ENCODE measurements around the gene DOCK6. TPM values are rescaled to one million over a fixed set of nuclear protein-coding genes. Genes with fewer than 3 reads are reported as not detected.

DOCK6 gene
- total RNA-seq, 1 experiment from 2014 or later: 57.9 TPM

GRCh38 chr19:11187441-11187840 is 74.9 kb downstream of the DOCK6 start:
- DNase-seq: no peak
- Histone ChIP-seq H4K91ac (ENCODE audit: insufficient read length, low read depth, low read length) (no peak overlapping the region), H3K9me3 (ENCODE audit: control insufficient read depth, low read depth, low read length) (no peaks in the 10 kb centered on the region), H4K20me1 (ENCODE audit: control insufficient read depth, insufficient read depth, insufficient read length) (no peaks in the 10 kb centered on the region), H2BK12ac (ENCODE audit: insufficient read length, low read depth, low read length) (no peak overlapping the region), H3K27me3 (ENCODE audit: insufficient read depth, low read length) (no peaks in the 10 kb centered on the region), H3K14ac (ENCODE audit: insufficient read depth, low read length) (no peak overlapping the region), H3K56ac (ENCODE audit: insufficient read length, low read depth, low read length) (no peak overlapping the region), H2BK5ac (ENCODE audit: insufficient read length, low read length) (no peak overlapping the region), H3K79me2 (ENCODE audit: insufficient read depth, low read length) (no peaks in the 10 kb centered on the region), H3K23me2 (ENCODE audit: insufficient read length, low read depth, low read length, poor library complexity, severe bottlenecking) (no peaks in the 10 kb centered on the region), H3K4me1 (ENCODE audit: insufficient read depth, low read length) (no peaks in the 10 kb centered on the region), H2BK120ac (ENCODE audit: low read depth, low read length, poor library complexity, severe bottlenecking) (no peak overlapping the region), H3K23ac (ENCODE audit: insufficient read length, low read depth, low read length) (no peak overlapping the region), H3K4ac (ENCODE audit: low read depth, low read length) (no peak overlapping the region), H2BK20ac (ENCODE audit: low read depth, low read length, poor library complexity, severe bottlenecking) (no peak overlapping the region), H2AFZ (ENCODE audit: low read length) (no peak overlapping the region), H4K8ac (replicated peaks; ENCODE audit: insufficient read length, low read depth, low read length) (no peak overlapping the region), H2BK15ac (ENCODE audit: low read depth, low read length) (no peak overlapping the region), H3K9ac (ENCODE audit: extremely low read depth, insufficient read length, low read length) (no peak overlapping the region), H3K4me2 (ENCODE audit: insufficient read depth, insufficient read length, low read length) (no peak overlapping the region), H3K18ac (ENCODE audit: insufficient read length, low read depth, low read length) (no peak overlapping the region), H3K79me1 (ENCODE audit: insufficient read depth, low read depth, low read length, poor library complexity, severe bottlenecking) (no peaks in the 10 kb centered on the region), H3T11ph (ENCODE audit: low read length) (no peak overlapping the region), H4K5ac (ENCODE audit: insufficient read length, low read depth, low read length) (no peak overlapping the region), H2AK5ac (ENCODE audit: insufficient read length, low read length) (no peak overlapping the region), H3K27ac (ENCODE audit: insufficient read length, low read depth, low read length) (no peak overlapping the region)
- TF ChIP-seq CTCF (conservative IDR thresholded peaks at IDR 0.05): no peak
- H3K4me1 Mint-ChIP-seq: 0 out of 4 replicates have a peak, but pooled peaks cover 0 to 3% of the 10 kb centered on the region in 2 experiments
- peak overlapping the region in 1 of 3 experiments; percentile 2; a peak in 1 of 7 replicates for H3K27ac Mint-ChIP-seq
- no peaks in the 10 kb centered on the region; the same call in 1 of the 2 replicates for H3K27me3 Mint-ChIP-seq (ENCODE audit: low read depth)
- H3K9me3 Mint-ChIP-seq: no peaks in the 10 kb centered on the region
- H3K4me3 Mint-ChIP-seq: no peak overlapping the region
- 100% methylated on average over 1 of the region's 9 CpGs for WGBS (ENCODE audit: extremely low coverage, insufficient read length, low lambda C conversion rate)
- peaks cover 16 to 48% (median 39%) of the 10 kb centered on the region in 3 experiments for H3K36me3 Mint-ChIP-seq (ENCODE audit: insufficient read depth in 1 of 3, low read depth in 3 of 3)

Measured in H9 (cell line).